Parathyroid adenoma (tissue), 2 donors: ENCODE measurements around the gene CIROP.

ENCODE experiments used
- H2AFZ ChIP-seq: fragments of 300-600 bp; sonication (generic); one replicate; pipeline ENCODE4 v1.7.0; 2017; ENCODE audit warnings: antibody characterized with exemption, mild to moderate bottlenecking
- H3K27ac ChIP-seq: fragments of 300-600 bp; sonication (generic); one replicate; pipeline ENCODE4 v1.7.0; 2017
- H3K27me3 ChIP-seq: fragments of 300-600 bp; sonication (generic); one replicate; pipeline ENCODE4 v1.7.0; 2017; ENCODE audit warnings: low read length; ENCODE audit not compliant: control insufficient read depth, insufficient read depth
- H3K36me3 ChIP-seq: fragments of 300-600 bp; sonication (generic); one replicate; pipeline ENCODE4 v1.7.0; 2017; ENCODE audit warnings: low read length; ENCODE audit not compliant: control insufficient read depth, insufficient read depth
- H3K4me1 ChIP-seq: fragments of 300-600 bp; sonication (generic); one replicate; pipeline ENCODE4 v1.7.0; 2017; ENCODE audit warnings: control low read depth
- H3K4me2 ChIP-seq: fragments of 300-600 bp; sonication (generic); one replicate; pipeline ENCODE4 v1.7.0; 2017; ENCODE audit warnings: low read length
- H3K4me3 ChIP-seq: fragments of 300-600 bp; sonication (generic); one replicate; pipeline ENCODE4 v1.7.0; 2017; ENCODE audit warnings: low read depth, low read length
- H3K79me2 ChIP-seq: fragments of 300-600 bp; sonication (generic); one replicate; pipeline ENCODE4 v1.7.0; 2017; ENCODE audit warnings: control low read depth
- H3K9ac ChIP-seq: fragments of 300-600 bp; sonication (generic); one replicate; pipeline ENCODE4 v1.7.0; 2017; ENCODE audit warnings: mild to moderate bottlenecking
- H3K9me3 ChIP-seq: fragments of 300-600 bp; sonication (generic); one replicate; pipeline ENCODE4 v1.7.0; 2017; ENCODE audit warnings: low read length; ENCODE audit not compliant: control insufficient read depth
- CTCF ChIP-seq: fragments of 300-600 bp; sonication (generic); IDR thresholded peaks from one replicate; pipeline ENCODE4 v1.7.0; 2017; ENCODE audit warnings: antibody characterized with exemption, mild to moderate bottlenecking
- donor health status: primary hyperparathyroidism.

The CIROP gene

GRCh38 chr14:23095196-23096108 lies 9.3 kb downstream of the CIROP start, which contains the start of gene C14orf119:
Gene C14orf119 (plus strand): TSS chr14:23095505. CDS start chr14:23097659, 2,154 bp downstream.
- H3K36me3 ChIP-seq, result no peaks in the 10 kb centered on the region
- peak within 1 kb of the TSS; percentile 86 for H2AFZ ChIP-seq
- no peaks in the 10 kb centered on the region for H3K9me3 ChIP-seq
- peaks cover 33% of the 10 kb centered on the region for H3K79me2 ChIP-seq
- H3K27ac ChIP-seq, result peak within 1 kb of the TSS; percentile 84
- H3K4me2 ChIP-seq, result peak within 1 kb of the TSS; percentile 95
- peak within 1 kb of the TSS; percentile 98 for H3K4me3 ChIP-seq
- peak within 1 kb of the TSS; percentile 95 for H3K9ac ChIP-seq
- H3K4me1 ChIP-seq, result peaks cover 4% of the 10 kb centered on the region
- H3K27me3 ChIP-seq, result no peaks in the 10 kb centered on the region
- no peak for TF ChIP-seq CTCF

- H3K4me3 ChIP-seq, result peak within 1 kb of the TSS; percentile 98
- H3K9me3 ChIP-seq, result no peaks in the 10 kb centered on the region
- no peaks in the 10 kb centered on the region for H3K36me3 ChIP-seq
- H2AFZ ChIP-seq, result peak within 1 kb of the TSS; percentile 86
- peaks cover 36% of the 10 kb centered on the region for H3K79me2 ChIP-seq
- peaks cover 4% of the 10 kb centered on the region for H3K4me1 ChIP-seq
- peak within 1 kb of the TSS; percentile 84 for H3K27ac ChIP-seq
- H3K27me3 ChIP-seq, result no peaks in the 10 kb centered on the region
- TF ChIP-seq CTCF, result no peak
- peak within 1 kb of the TSS; percentile 95 for H3K9ac ChIP-seq
- H3K4me2 ChIP-seq, result peak within 1 kb of the TSS; percentile 95
Measured at GRCh38 chr14:23094666-23095195, 10.1 kb downstream of the CIROP start, which contains the start of gene ACIN1. Gene ACIN1 (minus strand): TSS chr14:23095136. CDS start chr14:23095112, 24 bp downstream.

GRCh38 chr14:23093991-23094665 lies 10.7 kb downstream of the CIROP start:
- Histone ChIP-seq H3K27ac (peak overlapping the region; percentile 84), H3K36me3 (no peaks in the 10 kb centered on the region), H3K4me2 (peak overlapping the region; percentile 95), H3K79me2 (peaks cover 36% of the 10 kb centered on the region), H3K9ac (peak overlapping the region; percentile 95), H3K4me3 (peak overlapping the region; percentile 98), H3K27me3 (no peaks in the 10 kb centered on the region), H3K9me3 (no peaks in the 10 kb centered on the region), H3K4me1 (peaks cover 4% of the 10 kb centered on the region), H2AFZ (peak overlapping the region; percentile 86)
- no peak for TF ChIP-seq CTCF

- no peaks in the 10 kb centered on the region for H3K27me3 ChIP-seq
- no peak overlapping the region for H2AFZ ChIP-seq
- peak overlapping the region; percentile 98 for H3K4me3 ChIP-seq
- peaks cover 39% of the 10 kb centered on the region for H3K79me2 ChIP-seq
- H3K36me3 ChIP-seq, result no peaks in the 10 kb centered on the region
- H3K9ac ChIP-seq, result no peak overlapping the region
- no peak for TF ChIP-seq CTCF
- no peaks in the 10 kb centered on the region for H3K9me3 ChIP-seq
- H3K27ac ChIP-seq, result no peak overlapping the region
- H3K4me2 ChIP-seq, result peak overlapping the region; percentile 95
- peaks cover 4% of the 10 kb centered on the region for H3K4me1 ChIP-seq
Measured at GRCh38 chr14:23093526-23093925, 11.3 kb downstream of the CIROP start.
